SU-DHL-6 (cell line): ENCODE measurements around the gene CLCNKB.
"Not testable (repeated sequence)": the region's sequence is repeated elsewhere in the genome, so short reads cannot be mapped to it uniquely, and the experiment has no call there.

Source experiments
- H2AFZ ChIP-seq: fragments of 200-600 bp; sonication (generic); 2 replicates; pipeline ENCODE4 v1.6.1; 2014; ENCODE audit warnings: low read depth, mild to moderate bottlenecking, moderate library complexity, mixed read lengths, antibody characterized with exemption, low read length; ENCODE audit not compliant: severe bottlenecking
- H3F3A ChIP-seq: fragments of 200-600 bp; shearing (Covaris generic); 2 replicates; pipeline ENCODE4 v1.6.0; 2016; ENCODE audit warnings: antibody characterized with exemption, mild to moderate bottlenecking; ENCODE audit not compliant: insufficient read depth
- H3K27ac ChIP-seq: fragments of 200-600 bp; sonication (generic); 2 replicates; pipeline ENCODE4 v1.5.1; 2016; ENCODE audit warnings: low read depth, mild to moderate bottlenecking, low read length, moderate library complexity, mixed read lengths
- H3K27me3 ChIP-seq: fragments of 200-600 bp; sonication (generic), shearing (Covaris generic); 2 replicates; pipeline ENCODE4 v1.6.0; 2014; ENCODE audit warnings: mild to moderate bottlenecking, low read length
- H3K36me3 ChIP-seq: fragments of 200-600 bp; sonication (generic); 2 replicates; pipeline ENCODE4 v1.6.1; 2014; ENCODE audit warnings: mild to moderate bottlenecking, low read length, mixed read lengths
- H3K4me2 ChIP-seq: fragments of 300-600, 200-600 bp; shearing (Covaris generic), sonication (generic); 2 replicates; pipeline ENCODE4 v1.6.0; 2014; ENCODE audit warnings: low read length, low read depth, mild to moderate bottlenecking; ENCODE audit not compliant: poor library complexity, severe bottlenecking
- H3K4me3 ChIP-seq: fragments of 200-600 bp; sonication (generic); 2 replicates; pipeline ENCODE4 v1.5.1; 2014; ENCODE audit warnings: antibody characterized with exemption, low read length, mild to moderate bottlenecking, mixed read lengths; ENCODE audit not compliant: insufficient read depth, poor library complexity, severe bottlenecking
- H3K79me2 ChIP-seq: fragments of 200-600 bp; sonication (generic); 2 replicates; pipeline ENCODE4 v1.6.1; 2014; ENCODE audit warnings: mild to moderate bottlenecking, low read length, moderate library complexity; ENCODE audit not compliant: insufficient read depth
- H3K9ac ChIP-seq: fragments of 200-600 bp; sonication (generic); 2 replicates; pipeline ENCODE4 v1.7.0; 2014; ENCODE audit warnings: mild to moderate bottlenecking, low read length
- H3K9me2 ChIP-seq: fragments of 200-600 bp; sonication (generic); replicated peaks from 2 replicates; pipeline ENCODE4 v1.6.1; 2014; ENCODE audit warnings: low read length; ENCODE audit not compliant: insufficient read depth
- H3K9me3 ChIP-seq: fragments of 200-600 bp; sonication (generic); 2 replicates; pipeline ENCODE4 v1.6.1; 2014; ENCODE audit warnings: low read length, mixed read lengths; ENCODE audit not compliant: insufficient read depth
- H4K20me1 ChIP-seq: fragments of 200-600 bp; sonication (generic); 2 replicates; pipeline ENCODE4 v1.6.1; 2014; ENCODE audit warnings: low read depth, mild to moderate bottlenecking, antibody characterized with exemption, low read length, moderate library complexity, mixed read lengths
- EZH2phosphoT487 ChIP-seq: fragments of 200-600 bp; sonication (generic), shearing (Covaris generic); conservative IDR thresholded peaks from 2 replicates; pipeline ENCODE4 v1.6.1; 2018; ENCODE audit warnings: mild to moderate bottlenecking, antibody characterized with exemption, low read length, moderate library complexity, mixed read lengths
- TF ChIP-seq, protein P1 (sequence below): fragments of 200-600 bp; sonication (generic); IDR thresholded peaks from one replicate; pipeline ENCODE4 v1.5.1; 2017; ENCODE audit warnings: antibody characterized with exemption, mild to moderate bottlenecking, low read length, moderate library complexity; ENCODE audit not compliant: insufficient read depth, poor library complexity, severe bottlenecking

CLCNKB gene

DNA sequence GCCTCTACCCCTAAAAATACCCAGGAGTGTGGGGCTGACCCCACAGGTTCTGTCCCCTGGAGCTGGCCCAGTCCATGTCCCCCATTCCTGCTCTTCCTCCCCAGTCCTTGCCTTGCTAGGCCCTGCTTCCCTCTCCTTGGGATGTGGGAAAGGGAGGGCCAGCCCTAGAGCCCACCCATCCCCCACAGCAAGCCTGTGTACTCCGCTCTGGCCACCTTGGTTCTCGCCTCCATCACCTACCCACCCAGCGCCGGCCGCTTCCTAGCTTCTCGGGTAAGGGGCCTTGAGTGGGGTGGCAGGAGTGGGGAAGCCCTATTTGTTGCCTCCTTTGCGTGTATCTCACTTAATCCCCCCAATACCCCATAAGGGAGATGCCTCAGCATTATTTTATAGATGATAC is 6.7 kb downstream of the CLCNKB start:
- H3K4me2 ChIP-seq, result no peak overlapping the region
- no peak overlapping the region for H3K9ac ChIP-seq
- TF ChIP-seq, protein P1, sequence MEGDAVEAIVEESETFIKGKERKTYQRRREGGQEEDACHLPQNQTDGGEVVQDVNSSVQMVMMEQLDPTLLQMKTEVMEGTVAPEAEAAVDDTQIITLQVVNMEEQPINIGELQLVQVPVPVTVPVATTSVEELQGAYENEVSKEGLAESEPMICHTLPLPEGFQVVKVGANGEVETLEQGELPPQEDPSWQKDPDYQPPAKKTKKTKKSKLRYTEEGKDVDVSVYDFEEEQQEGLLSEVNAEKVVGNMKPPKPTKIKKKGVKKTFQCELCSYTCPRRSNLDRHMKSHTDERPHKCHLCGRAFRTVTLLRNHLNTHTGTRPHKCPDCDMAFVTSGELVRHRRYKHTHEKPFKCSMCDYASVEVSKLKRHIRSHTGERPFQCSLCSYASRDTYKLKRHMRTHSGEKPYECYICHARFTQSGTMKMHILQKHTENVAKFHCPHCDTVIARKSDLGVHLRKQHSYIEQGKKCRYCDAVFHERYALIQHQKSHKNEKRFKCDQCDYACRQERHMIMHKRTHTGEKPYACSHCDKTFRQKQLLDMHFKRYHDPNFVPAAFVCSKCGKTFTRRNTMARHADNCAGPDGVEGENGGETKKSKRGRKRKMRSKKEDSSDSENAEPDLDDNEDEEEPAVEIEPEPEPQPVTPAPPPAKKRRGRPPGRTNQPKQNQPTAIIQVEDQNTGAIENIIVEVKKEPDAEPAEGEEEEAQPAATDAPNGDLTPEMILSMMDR, result no peak
- TF ChIP-seq EZH2phosphoT487, result no peak
- no peaks in the 10 kb centered on the region for H3K36me3 ChIP-seq
- H3K27ac ChIP-seq, result no peak overlapping the region
- H3K9me3 ChIP-seq, result no peaks in the 10 kb centered on the region
- no peaks in the 10 kb centered on the region for H3F3A ChIP-seq
- H3K9me2 ChIP-seq, result no peaks in the 10 kb centered on the region
- H2AFZ ChIP-seq, result no peak overlapping the region
- H4K20me1 ChIP-seq, result no peaks in the 10 kb centered on the region
- H3K79me2 ChIP-seq, result no peaks in the 10 kb centered on the region
- no peaks in the 10 kb centered on the region for H3K27me3 ChIP-seq
- no peak overlapping the region for H3K4me3 ChIP-seq

DNA sequence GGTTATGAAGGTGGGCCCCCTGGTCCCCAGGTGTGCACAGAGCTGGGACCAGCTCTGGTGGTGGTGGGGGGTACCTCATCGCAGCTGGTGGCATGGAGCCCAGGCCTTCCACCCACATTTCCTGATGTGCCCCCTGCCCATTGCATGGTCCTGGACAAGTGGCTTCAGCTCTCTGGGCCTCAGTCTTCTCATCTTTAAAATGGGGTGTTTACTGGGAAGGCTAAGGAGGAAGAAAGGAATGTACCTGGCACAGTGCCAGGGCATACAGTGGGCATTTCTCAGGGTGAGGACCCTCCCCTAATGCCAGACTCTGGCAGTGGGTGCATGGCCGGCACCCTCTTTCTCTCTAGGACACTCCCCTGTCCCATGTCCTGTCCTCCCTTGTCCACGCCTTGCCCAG is 7.5 kb downstream of the CLCNKB start:
- H3F3A ChIP-seq, result no peaks in the 10 kb centered on the region
- H3K9ac ChIP-seq, result no peak overlapping the region
- H3K9me2 ChIP-seq, result no peaks in the 10 kb centered on the region
- H3K4me2 ChIP-seq, result no peak overlapping the region
- no peaks in the 10 kb centered on the region for H3K9me3 ChIP-seq
- H3K27ac ChIP-seq, result no peak overlapping the region
- no peaks in the 10 kb centered on the region for H3K79me2 ChIP-seq
- H2AFZ ChIP-seq, result no peak overlapping the region
- no peaks in the 10 kb centered on the region for H3K27me3 ChIP-seq
- no peaks in the 10 kb centered on the region for H4K20me1 ChIP-seq
- no peak overlapping the region for H3K4me3 ChIP-seq
- TF ChIP-seq, protein P1, result no peak
- no peak for TF ChIP-seq EZH2phosphoT487
- no peaks in the 10 kb centered on the region for H3K36me3 ChIP-seq

DNA sequence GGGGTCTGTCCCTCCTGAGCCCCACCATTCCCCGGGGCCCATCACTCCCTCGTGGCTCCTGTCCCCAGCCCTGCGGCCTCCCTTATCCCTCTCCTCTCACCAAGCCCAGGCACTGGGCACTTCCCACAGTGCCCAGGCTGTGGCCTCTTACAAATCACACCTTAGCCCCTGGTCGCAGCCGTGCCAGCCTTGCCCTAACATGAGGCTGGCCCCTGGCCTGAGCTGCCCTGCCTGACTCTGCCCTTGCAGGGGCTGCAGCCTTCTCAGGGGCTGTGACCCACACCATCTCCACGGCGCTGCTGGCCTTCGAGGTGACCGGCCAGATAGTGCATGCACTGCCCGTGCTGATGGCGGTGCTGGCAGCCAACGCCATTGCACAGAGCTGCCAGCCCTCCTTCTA is 8.4 kb downstream of the CLCNKB start:
- H3K79me2 ChIP-seq, H3K36me3 ChIP-seq, H3K9me3 ChIP-seq, H3K9ac ChIP-seq, H3F3A ChIP-seq, H3K9me2 ChIP-seq, H3K4me3 ChIP-seq, H3K27me3 ChIP-seq, H4K20me1 ChIP-seq, H3K27ac ChIP-seq, H3K4me2 ChIP-seq, H2AFZ ChIP-seq: not testable (repeated sequence)

DNA sequence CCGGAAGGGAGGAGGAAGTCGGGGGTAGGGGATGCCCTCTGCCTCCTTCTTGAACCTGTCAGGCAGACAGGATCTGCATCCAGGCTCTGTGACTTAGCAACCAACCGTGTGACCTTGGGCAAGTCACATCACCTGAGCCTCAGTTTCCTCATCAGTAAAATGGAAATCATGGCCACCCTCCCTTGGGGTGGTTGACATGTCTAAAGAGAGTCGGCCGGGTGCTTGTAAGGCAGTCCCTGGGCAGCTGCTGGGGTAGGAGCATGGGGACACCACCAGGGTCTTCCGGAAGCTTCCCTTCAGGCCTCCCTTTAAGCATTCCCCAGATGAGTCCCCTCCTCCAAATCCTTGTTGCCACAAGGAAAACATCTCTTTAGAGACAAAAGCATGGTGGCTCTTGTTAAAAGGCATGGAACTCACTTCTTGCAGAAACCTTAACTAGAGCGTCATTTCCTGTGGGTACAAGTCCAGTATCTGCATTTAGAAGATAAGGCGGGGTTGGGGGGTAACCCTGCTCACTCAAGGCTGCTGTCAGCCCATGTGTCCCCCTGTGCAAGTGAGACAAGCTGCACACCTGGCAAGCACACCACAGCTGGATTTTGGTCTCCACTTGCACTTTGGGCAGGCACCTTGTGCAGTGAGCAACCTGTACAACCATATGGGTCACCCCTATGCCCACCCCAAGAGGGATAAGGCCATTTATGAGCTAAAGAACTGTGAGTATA is 10.4 kb downstream of the CLCNKB start:
- TF ChIP-seq, protein P1, result no peak
- TF ChIP-seq EZH2phosphoT487, result no peak
- Histone ChIP-seq H3K4me3 (no peak overlapping the region), H3K79me2 (no peaks in the 10 kb centered on the region), H3K27me3 (no peaks in the 10 kb centered on the region), H3F3A (no peaks in the 10 kb centered on the region), H2AFZ (no peak overlapping the region), H3K27ac (no peak overlapping the region), H4K20me1 (no peaks in the 10 kb centered on the region), H3K9me2 (no peaks in the 10 kb centered on the region), H3K4me2 (no peak overlapping the region), H3K9me3 (no peaks in the 10 kb centered on the region), H3K9ac (no peak overlapping the region), H3K36me3 (no peaks in the 10 kb centered on the region)
